GM23338 (cell line): ENCODE measurements around the gene EPO. TPM values are rescaled to one million over a fixed set of nuclear protein-coding genes. Genes with fewer than 3 reads are reported as not detected.

Experiments used
- ATAC-seq: fragments of 200-7000 bp; cut with Tn5 transposase; 3 replicates; pipeline ENCODE4 v1.9.1; 2020
- DNase-seq: peaks from one replicate; pipeline ENCODE4 v3.0.0-alpha.2; 2015; ENCODE audit warnings: low spot score
- H2AFZ ChIP-seq: fragments of 200-600 bp; sonication (generic); 2 replicates; pipeline ENCODE4 v1.8.0; 2016; ENCODE audit warnings: antibody characterized with exemption, mild to moderate bottlenecking, moderate library complexity
- H3F3A ChIP-seq: fragments of 200-600 bp; sonication (generic); replicated peaks from 2 replicates; pipeline ENCODE4 v1.8.0; 2017; ENCODE audit warnings: antibody characterized with exemption, mixed run types, low read depth
- H3K27ac ChIP-seq: fragments of 200-600 bp; sonication (generic); 2 replicates; pipeline ENCODE4 v1.6.1; 2016; ENCODE audit warnings: low read depth
- H3K27me3 ChIP-seq: fragments of 200-600 bp; sonication (generic); 2 replicates; pipeline ENCODE4 v1.8.0; 2016; ENCODE audit warnings: mild to moderate bottlenecking, mixed run types, moderate library complexity; ENCODE audit not compliant: insufficient read depth
- H3K36me3 ChIP-seq: fragments of 200-600 bp; sonication (generic); 2 replicates; pipeline ENCODE4 v1.8.0; 2016; ENCODE audit warnings: mild to moderate bottlenecking; ENCODE audit not compliant: insufficient read depth
- H3K4me1 ChIP-seq: fragments of 200-600 bp; sonication (generic); 2 replicates; pipeline ENCODE4 v1.8.0; 2016; ENCODE audit warnings: mild to moderate bottlenecking, moderate library complexity; ENCODE audit not compliant: insufficient read depth
- H3K4me2 ChIP-seq: fragments of 200-600 bp; sonication (generic); 2 replicates; pipeline ENCODE4 v1.7.1; 2017; ENCODE audit warnings: mixed run types
- H3K4me3 ChIP-seq: fragments of 200-600 bp; sonication (generic); 2 replicates; pipeline ENCODE4 v1.6.1; 2016; ENCODE audit warnings: mixed run types
- H3K79me2 ChIP-seq: fragments of 200-600 bp; sonication (generic); replicated peaks from 2 replicates; pipeline ENCODE4 v1.8.0; 2017; ENCODE audit warnings: mild to moderate bottlenecking; ENCODE audit not compliant: insufficient read depth
- H3K9me2 ChIP-seq: fragments of 200-600 bp; sonication (generic); 2 replicates; pipeline ENCODE4 v1.8.0; 2017; ENCODE audit not compliant: insufficient read depth
- H4K20me1 ChIP-seq: fragments of 200-600 bp; sonication (generic); replicated peaks from 2 replicates; pipeline ENCODE4 v1.8.0; 2017; ENCODE audit warnings: mild to moderate bottlenecking; ENCODE audit not compliant: insufficient read depth
- H3K27ac Mint-ChIP-seq: 2 replicates; pipeline ENCODE4 v1.8.0; 2020; ENCODE audit warnings: inconsistent platforms, mild to moderate bottlenecking, moderate library complexity, mixed read lengths
- H3K27me3 Mint-ChIP-seq: 3 replicates; pipeline ENCODE4 v1.8.0; 2022; ENCODE audit warnings: low read depth, mild to moderate bottlenecking, moderate library complexity, mixed read lengths, inconsistent platforms; ENCODE audit not compliant: insufficient read depth, poor library complexity
- H3K36me3 Mint-ChIP-seq: 3 replicates; pipeline ENCODE4 v1.8.0; 2021; ENCODE audit warnings: low read depth, mild to moderate bottlenecking, inconsistent platforms, moderate library complexity, mixed read lengths
- H3K4me1 Mint-ChIP-seq: 3 replicates; pipeline ENCODE4 v1.8.0; 2020; ENCODE audit warnings: mild to moderate bottlenecking, inconsistent platforms, mixed read lengths
- H3K4me3 Mint-ChIP-seq: 3 replicates; pipeline ENCODE4 v1.8.0; 2021; ENCODE audit warnings: moderate library complexity, mild to moderate bottlenecking, inconsistent platforms, mixed read lengths
- H3K9me3 Mint-ChIP-seq: 3 replicates; pipeline ENCODE4 v1.8.0; 2020; ENCODE audit warnings: moderate library complexity, mild to moderate bottlenecking, inconsistent platforms, mixed read lengths
- JUNB ChIP-seq: IDR thresholded peaks from one replicate; pipeline ENCODE4 v1.6.1; 2016; ENCODE audit warnings: antibody characterized with exemption; ENCODE audit not compliant: unreplicated experiment
- REST ChIP-seq: IDR thresholded peaks from one replicate; pipeline ENCODE4 v1.6.1; 2018; ENCODE audit warnings: antibody characterized with exemption; ENCODE audit not compliant: unreplicated experiment
- ZNF331 ChIP-seq: fragments of 250-450 bp; sonication (Bioruptor Pico); IDR thresholded peaks from 2 replicates; pipeline ENCODE4 v1.5.0; 2020; ENCODE audit warnings: low read depth, mild to moderate bottlenecking, moderate library complexity
- ZNF462 ChIP-seq: fragments of 250-450 bp; sonication (Bioruptor Pico); IDR thresholded peaks from 2 replicates; pipeline ENCODE4 v1.5.0; 2020; ENCODE audit warnings: mild to moderate bottlenecking, moderate library complexity
- polyA plus RNA-seq: library from polyadenylated mRNA; unstranded; fragments of >200 nt; fragmentation: Nextera tagmentation; extraction: Ambion mirVana; gene quantifications from 2 replicates; pipeline ENCODE4 v1.2.1, GENCODE V29; 2016
- total RNA-seq: library from RNA; depleted of rRNA; stranded (reverse); fragments of >200 nt; shearing (Covaris generic); gene quantifications from 2 replicates; pipeline ENCODE4 v1.2.3, GENCODE V29; 2014

The EPO gene
- total and polyA plus RNA-seq, 2 experiments from 2014 or later = 1.0 TPM; not detected in 1

DNA sequence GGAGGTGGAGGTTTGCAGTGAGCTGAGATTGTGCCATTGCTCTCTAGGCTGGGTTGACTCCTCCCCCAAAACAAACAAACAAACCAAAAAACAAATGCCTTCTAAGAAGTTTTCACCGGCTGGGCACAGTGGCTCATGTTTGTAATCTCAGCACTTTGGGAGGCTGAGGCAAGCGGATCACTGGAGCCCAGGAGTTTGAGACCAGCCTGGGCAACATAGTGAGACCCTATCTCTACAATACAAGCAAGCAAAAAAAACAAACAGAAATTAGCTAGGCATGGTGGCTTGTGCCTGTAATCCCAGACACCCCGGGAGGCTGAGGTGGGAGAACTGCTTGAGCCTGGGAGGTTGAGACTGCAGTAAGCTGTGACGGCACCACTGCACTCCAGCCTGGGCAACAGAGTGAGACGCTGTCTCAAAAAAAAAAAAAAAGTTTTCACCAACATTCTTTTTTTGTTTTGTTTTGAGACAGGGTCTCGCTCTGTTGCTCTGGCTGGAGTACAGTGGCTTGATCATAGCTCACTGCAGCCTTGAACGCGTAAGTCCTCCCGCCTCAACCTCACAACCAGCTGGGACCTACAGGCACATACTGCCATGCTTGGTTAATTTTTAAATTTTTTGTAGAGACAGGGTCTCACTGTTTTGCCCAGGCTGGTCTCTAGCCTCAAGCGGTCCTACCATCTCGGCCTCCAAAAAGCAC, 11.8 kb downstream of the EPO start (continued):
- TF ChIP-seq ZNF462 (CRISPR knock-in tag) = no peak

- ATAC-seq (no peak), DNase-seq (no peak)
- Mint-ChIP-seq H3K27me3 (peaks cover 3% of the 10 kb centered on the region), H3K36me3 (no peaks in the 10 kb centered on the region), H3K4me1 (no peaks in the 10 kb centered on the region), H3K27ac (no peak overlapping the region), H3K9me3 (peaks cover 4% of the 10 kb centered on the region; the same call in 2 of the 3 replicates), H3K4me3 (no peak overlapping the region)
- no peaks in the 10 kb centered on the region for H3K4me1 ChIP-seq
- no peak overlapping the region for H2AFZ ChIP-seq
- H3K4me3 ChIP-seq = no peak overlapping the region
- H3K27me3 ChIP-seq = no peaks in the 10 kb centered on the region
- H3F3A ChIP-seq = no peaks in the 10 kb centered on the region
- H3K9me2 ChIP-seq = no peaks in the 10 kb centered on the region
- no peaks in the 10 kb centered on the region for H3K79me2 ChIP-seq
- no peaks in the 10 kb centered on the region for H3K36me3 ChIP-seq
- no peaks in the 10 kb centered on the region for H4K20me1 ChIP-seq
- no peak overlapping the region for H3K27ac ChIP-seq
- H3K4me2 ChIP-seq = no peak overlapping the region
- TF ChIP-seq ZNF462 (CRISPR knock-in tag) (no peak), ZNF331 (CRISPR knock-in tag) (no peak), REST (no peak), JUNB (no peak)
Measured at GRCh38 chr7:100735730-100736129, 15.5 kb downstream of the EPO start.
